ENCODE results near the gene TXNDC5.

The TXNDC5 gene

DNA sequence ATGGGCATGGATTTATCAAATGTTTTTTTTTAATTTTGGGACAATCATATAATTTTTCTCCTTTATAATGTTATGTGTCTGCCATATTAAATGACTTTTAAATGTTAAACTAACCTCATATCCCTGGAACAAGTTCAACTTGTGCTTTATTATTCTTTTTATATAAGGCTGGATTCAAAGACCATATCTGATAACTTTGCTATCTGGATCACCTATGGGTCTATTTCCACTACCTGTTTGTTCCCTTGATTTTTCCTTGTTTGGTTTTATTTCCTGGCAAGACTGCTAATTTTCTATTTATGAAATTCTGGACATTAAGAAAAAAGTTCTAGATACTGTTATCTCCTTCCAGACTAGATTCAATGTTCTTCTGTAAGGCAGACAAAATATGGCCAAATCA is 58.8 kb downstream of the TXNDC5 start:
- no peak for DNase-seq (ENCODE audit: low read depth)

DNA sequence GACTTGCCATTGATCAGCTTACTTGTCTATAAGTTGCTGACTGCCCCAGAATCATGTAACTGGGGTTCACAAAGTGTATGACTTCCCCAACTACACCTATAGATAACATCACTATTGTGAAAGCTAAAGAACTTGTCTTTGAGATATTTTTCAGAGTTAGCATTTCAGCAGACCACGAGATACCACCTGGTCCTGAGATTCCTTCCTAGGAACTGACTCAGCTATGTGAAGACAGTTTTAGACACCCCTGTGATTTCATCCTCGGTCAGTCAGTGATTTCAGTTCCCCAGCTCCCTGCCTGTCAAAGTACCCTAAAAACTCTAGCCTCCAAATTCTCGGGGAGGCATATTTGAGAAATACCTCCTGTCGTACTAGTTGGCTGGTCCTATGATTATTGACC is 62.4 kb downstream of the TXNDC5 start:
- DNase-seq (ENCODE audit: low read depth) = no peak

- no peak for DNase-seq (ENCODE audit: low read depth)
Measured at GRCh38 chr6:7846966-7847818, 63.4 kb downstream of the TXNDC5 start.

- DNase-seq (ENCODE audit: low read depth) = no peak
Measured at GRCh38 chr6:7841781-7842468, 68.7 kb downstream of the TXNDC5 start.

DNA sequence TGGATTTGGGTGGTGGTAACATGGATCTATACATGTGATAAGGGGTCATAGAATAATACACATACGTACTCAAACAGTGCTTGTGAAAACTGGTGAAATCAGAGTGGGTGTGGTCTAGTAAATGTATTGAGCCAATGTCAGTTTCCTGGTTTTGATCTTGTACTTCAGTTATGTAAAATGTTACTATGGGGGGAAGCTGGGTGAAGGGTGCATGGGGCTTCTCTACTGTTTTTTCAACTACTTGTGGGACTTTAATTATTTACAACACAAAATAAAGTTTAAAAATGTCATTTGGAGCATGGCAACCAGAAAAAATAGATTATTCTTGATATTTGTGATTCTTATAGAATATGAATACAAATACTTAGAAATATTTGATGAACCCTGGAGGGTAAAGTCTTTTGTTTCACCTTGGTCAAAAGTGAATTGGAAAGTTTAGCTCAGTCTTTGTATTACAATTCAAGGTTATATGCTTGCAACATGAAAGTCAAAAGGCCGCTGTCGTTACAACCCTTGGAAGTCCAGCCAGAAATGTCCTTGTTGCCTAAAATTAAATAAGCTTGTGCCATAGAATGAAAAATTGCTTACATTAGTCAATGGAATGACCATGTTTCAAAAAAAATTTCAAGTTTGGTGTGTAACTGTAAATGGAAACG is 74.1 kb downstream of the TXNDC5 start:
- no peak for DNase-seq (ENCODE audit: low read depth)

- DNase-seq (ENCODE audit: low read depth) = no peak
Measured at GRCh38 chr6:7833751-7834070, 76.9 kb downstream of the TXNDC5 start.

- no peak for DNase-seq (ENCODE audit: low read depth)
Measured at GRCh38 chr6:7832904-7833750, 77.5 kb downstream of the TXNDC5 start.

Measured in stimulated activated CD8-positive, alpha-beta memory T cell treated with anti-CD3 and anti-CD28 coated beads, Interleukin-12 subunit alpha, Interleukin-12 subunit beta, amount 100 ng/mL, for 1 hour (primary cell).